Caco-2 (cell line): ENCODE data around the gene CYP4V2. TPM values are rescaled to one million over a fixed set of nuclear protein-coding genes. Genes with fewer than 3 reads are reported as not detected.

Source experiments
- Bru-seq: library from RNA; stranded (reverse); fragments of 400-500 nt; gene quantifications from one replicate; lab custom pipeline; 2021; lab: Mats Ljungman, UMichigan
- BruChase-seq, 2 experiments: library from RNA; stranded (reverse); fragments of 400-500 nt; gene quantifications; one replicate each; lab custom pipeline; 2021; lab: Mats Ljungman, UMichigan
- BruUV-seq: library from RNA; stranded (reverse); fragments of 400-500 nt; replicated peaks from 2 replicates; lab custom pipeline; 2021; lab: Mats Ljungman, UMichigan
- CTCF ChIA-PET: fragments of 300-600 bp; sonication (Branson Sonifier 250); formaldehyde crosslinking; loops from one replicate; lab custom pipeline; 2022; ENCODE audit warnings: antibody characterized with exemption; lab: Charles Lee
- POLR2A ChIA-PET: fragments of 300-600 bp; sonication (Branson Sonifier 250); formaldehyde crosslinking; loops from one replicate; lab custom pipeline; 2022; ENCODE audit warnings: antibody characterized with exemption; lab: Charles Lee
- DNase-seq, 2 experiments: peaks; one replicate each; pipeline versions ENCODE4 v3.0.0 to v3.0.0-alpha.2; 2020 to 2022
- H3K27me3 ChIP-seq: replicated peaks from 2 replicates; pipeline ENCODE4 v1.6.0; 2011; ENCODE audit warnings: low read length; ENCODE audit not compliant: control insufficient read depth, insufficient read depth
- H3K36me3 ChIP-seq: 2 replicates; pipeline ENCODE4 v1.5.1; 2011; ENCODE audit warnings: low read length; ENCODE audit not compliant: control insufficient read depth, insufficient read depth
- H3K4me1 ChIP-seq: fragments of 250-450 bp; sonication (Bioruptor Pico); 2 replicates; pipeline ENCODE4 v1.5.1; 2020; ENCODE audit warnings: mild to moderate bottlenecking
- H3K4me3 ChIP-seq: 2 replicates; pipeline ENCODE4 v1.5.1; 2011; ENCODE audit warnings: low read depth, mild to moderate bottlenecking, control low read depth, low read length
- H3K9me3 ChIP-seq: fragments of 250-450 bp; sonication (Bioruptor Pico); 2 replicates; pipeline ENCODE4 v1.5.1; 2020; ENCODE audit warnings: mild to moderate bottlenecking, moderate library complexity
- H3K27ac Mint-ChIP-seq: one replicate; pipeline ENCODE4 v1.8.0; 2022; ENCODE audit warnings: mixed read lengths; ENCODE audit not compliant: unreplicated experiment
- H3K27me3 Mint-ChIP-seq: one replicate; pipeline ENCODE4 v1.8.0; 2022; ENCODE audit warnings: mixed read lengths; ENCODE audit not compliant: insufficient read depth, unreplicated experiment
- H3K36me3 Mint-ChIP-seq: one replicate; pipeline ENCODE4 v1.8.0; 2022; ENCODE audit warnings: mild to moderate bottlenecking, mixed read lengths; ENCODE audit not compliant: insufficient read depth, unreplicated experiment
- H3K4me1 Mint-ChIP-seq: one replicate; pipeline ENCODE4 v1.8.0; 2022; ENCODE audit warnings: low read depth, mixed read lengths; ENCODE audit not compliant: unreplicated experiment
- H3K4me3 Mint-ChIP-seq: one replicate; pipeline ENCODE4 v1.8.0; 2022; ENCODE audit warnings: mild to moderate bottlenecking, moderate library complexity, mixed read lengths; ENCODE audit not compliant: unreplicated experiment
- H3K9me3 Mint-ChIP-seq: one replicate; pipeline ENCODE4 v1.8.0; 2022; ENCODE audit warnings: mixed read lengths; ENCODE audit not compliant: unreplicated experiment
- intact Hi-C: fragments of 100-400 bp; cut with micrococcal nuclease; formaldehyde crosslinking; loops from one replicate; pipeline ENCODE4 v1.10.0; 2022; ENCODE audit not compliant: unreplicated experiment
- long read RNA-seq: library from polyadenylated mRNA; stranded (forward); transcript quantifications from one replicate; pipeline ENCODE4 v2.0.0, GENCODE V29; 2022
- total RNA-seq: library from RNA; stranded (reverse); gene quantifications from 2 replicates; pipeline ENCODE4 v1.2.3, GENCODE V29; 2022
- TF ChIP-seq, protein P1 (sequence below), 2 experiments: fragments of 200-600 bp in 1 of 2; IDR thresholded peaks; 1 replicate in 1 of 2; 2 replicates in 1 of 2; pipeline versions ENCODE4 v1.5.1 to v1.8.0; 2011 to 2022; ENCODE audit warnings: antibody characterized with exemption in 1 of 2, control low read depth in 1 of 2, inconsistent platforms in 1 of 2, low read depth in 1 of 2, low read length in 1 of 2, mild to moderate bottlenecking in 1 of 2, moderate library complexity in 1 of 2; ENCODE audit not compliant: insufficient read depth in 1 of 2, severe bottlenecking in 1 of 2, unreplicated experiment in 1 of 2

CYP4V2 gene
- 2.1 and 2.7 TPM in 2 replicates for total RNA-seq
- Bru-seq, nascent RNA = percentile 38 among the genes with signal in this experiment
- percentile 38 among the genes with signal in this experiment for BruChase-seq, experiment 1, labeled RNA remaining after a 2-hour chase
- percentile 42 among the genes with signal in this experiment for BruChase-seq, experiment 2, labeled RNA remaining after a 6-hour chase
- long read RNA-seq, partial matches to known transcripts = 0 of 3 reads
- long read RNA-seq, other reads (novel, unspliced or antisense) = 2 of 3 reads

DNA sequence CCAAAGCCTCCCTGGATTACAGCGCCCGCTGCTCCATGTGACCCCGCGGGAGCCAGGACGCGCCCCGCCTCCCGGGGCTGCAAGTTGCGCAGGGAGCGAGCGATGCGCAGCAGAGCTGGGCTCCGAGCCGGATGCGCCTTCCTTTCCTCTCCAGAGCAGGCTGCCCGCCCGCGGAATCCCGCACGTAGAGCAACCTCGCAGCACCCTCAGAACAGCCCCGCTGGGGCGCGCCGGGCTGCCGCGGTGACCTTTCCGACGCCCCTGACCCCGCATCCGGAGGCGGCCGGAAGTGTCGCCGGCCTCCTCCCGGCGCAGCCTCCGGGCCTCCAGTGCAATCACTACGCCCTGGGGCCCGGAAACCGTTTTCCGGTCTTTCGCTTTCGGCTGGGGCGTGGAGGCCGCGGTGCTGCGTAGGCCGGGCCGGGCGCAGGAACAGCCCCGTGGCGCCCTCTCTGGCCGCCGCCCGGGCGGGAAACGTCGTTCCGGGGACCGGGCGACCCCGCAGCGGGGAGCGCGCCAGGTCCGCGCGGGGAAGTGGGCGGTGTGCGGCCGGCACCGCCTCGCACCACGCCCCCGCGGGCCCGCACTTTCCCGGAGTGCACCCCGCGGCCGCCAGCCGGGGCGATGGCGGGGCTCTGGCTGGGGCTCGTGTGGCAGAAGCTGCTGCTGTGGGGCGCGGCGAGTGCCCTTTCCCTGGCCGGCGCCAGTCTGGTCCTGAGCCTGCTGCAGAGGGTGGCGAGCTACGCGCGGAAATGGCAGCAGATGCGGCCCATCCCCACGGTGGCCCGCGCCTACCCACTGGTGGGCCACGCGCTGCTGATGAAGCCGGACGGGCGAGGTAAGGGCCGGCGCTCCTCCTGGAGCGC is at the start of gene CYP4V2:
Gene CYP4V2 (plus strand): TSS at position 368 of the 866 bp plus-strand sequence. CDS start 257 bp downstream, at position 625.
- Mint-ChIP-seq H3K27ac (no peak within 1 kb of the TSS), H3K27me3 (peaks cover 10% of the 10 kb centered on the region), H3K36me3 (no peaks in the 10 kb centered on the region), H3K9me3 (no peaks in the 10 kb centered on the region), H3K4me1 (no peaks in the 10 kb centered on the region), H3K4me3 (peak within 1 kb of the TSS; percentile 80)
- CTCF ChIA-PET = interaction anchor here (0.6 to 1.6 kb wide), 2 partner anchors 124 to 579 kb away, joined by 3 to 4 read pairs; no protein-coding TSS in a partner anchor
- POLR2A ChIA-PET = no interaction called here
- Histone ChIP-seq H3K27me3 (no peaks in the 10 kb centered on the region; the same call in none of the 2 replicates), H3K36me3 (no peaks in the 10 kb centered on the region), H3K4me1 (peaks cover 10% of the 10 kb centered on the region; the same call in 1 of the 2 replicates), H3K9me3 (no peaks in the 10 kb centered on the region), H3K4me3 (peak within 1 kb of the TSS; percentile 70)
- intact Hi-C loops = loop anchor here (5.0 kb wide), 1 partner anchor 49 kb away; no protein-coding TSS in a partner anchor
- no TSS peak for BruUV-seq
- peak; percentile 67 to 74 for DNase-seq
- TF ChIP-seq, protein P1, sequence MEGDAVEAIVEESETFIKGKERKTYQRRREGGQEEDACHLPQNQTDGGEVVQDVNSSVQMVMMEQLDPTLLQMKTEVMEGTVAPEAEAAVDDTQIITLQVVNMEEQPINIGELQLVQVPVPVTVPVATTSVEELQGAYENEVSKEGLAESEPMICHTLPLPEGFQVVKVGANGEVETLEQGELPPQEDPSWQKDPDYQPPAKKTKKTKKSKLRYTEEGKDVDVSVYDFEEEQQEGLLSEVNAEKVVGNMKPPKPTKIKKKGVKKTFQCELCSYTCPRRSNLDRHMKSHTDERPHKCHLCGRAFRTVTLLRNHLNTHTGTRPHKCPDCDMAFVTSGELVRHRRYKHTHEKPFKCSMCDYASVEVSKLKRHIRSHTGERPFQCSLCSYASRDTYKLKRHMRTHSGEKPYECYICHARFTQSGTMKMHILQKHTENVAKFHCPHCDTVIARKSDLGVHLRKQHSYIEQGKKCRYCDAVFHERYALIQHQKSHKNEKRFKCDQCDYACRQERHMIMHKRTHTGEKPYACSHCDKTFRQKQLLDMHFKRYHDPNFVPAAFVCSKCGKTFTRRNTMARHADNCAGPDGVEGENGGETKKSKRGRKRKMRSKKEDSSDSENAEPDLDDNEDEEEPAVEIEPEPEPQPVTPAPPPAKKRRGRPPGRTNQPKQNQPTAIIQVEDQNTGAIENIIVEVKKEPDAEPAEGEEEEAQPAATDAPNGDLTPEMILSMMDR (IDR thresholded peaks at IDR 0.05; ENCODE audit: insufficient read depth in 1 of 2, low read depth in 1 of 2, low read length in 1 of 2, severe bottlenecking in 1 of 2, unreplicated experiment in 1 of 2) = peak; percentile 16 to 28

DNA sequence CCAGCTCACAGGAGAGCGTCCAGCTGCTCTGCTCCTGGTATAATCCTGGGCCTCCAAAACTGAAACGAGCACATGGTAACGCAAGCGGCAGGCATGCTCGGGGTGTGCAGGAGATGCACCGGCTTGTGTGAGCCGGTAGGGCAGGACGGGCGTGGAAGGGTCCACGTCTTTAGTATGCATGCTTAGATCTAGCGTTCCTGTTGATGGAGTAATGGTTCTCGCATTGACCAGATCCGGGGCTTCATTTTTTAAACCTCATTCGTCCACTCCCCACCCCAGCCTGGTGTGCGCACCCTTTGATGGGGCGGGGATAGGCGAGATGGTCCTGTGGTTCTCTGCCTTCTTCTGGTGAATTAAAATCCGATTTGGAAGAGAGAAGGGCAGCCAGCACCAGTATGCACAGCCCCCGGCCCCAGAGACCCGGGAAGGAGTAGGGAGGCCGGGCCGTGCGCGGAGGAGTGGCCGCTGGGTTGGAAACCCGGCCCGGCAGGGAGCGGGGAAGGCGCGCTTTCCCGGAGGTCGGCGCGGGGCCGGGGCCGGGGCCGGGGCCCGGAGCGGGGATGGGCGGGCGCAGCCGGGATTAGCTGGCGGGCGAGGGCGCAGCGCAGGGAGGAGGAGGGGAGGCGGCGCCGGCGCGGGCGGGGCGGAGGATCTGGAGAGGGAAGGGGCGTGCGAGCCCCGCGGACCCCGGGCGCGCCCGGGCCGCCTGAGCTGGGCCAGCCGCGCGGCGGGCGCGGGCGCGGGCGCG is 47.0 kb upstream of the CYP4V2 start:
- peak; percentile 48 to 60 for DNase-seq
- Mint-ChIP-seq H3K27ac (no peak overlapping the region), H3K9me3 (no peaks in the 10 kb centered on the region), H3K4me1 (peaks cover 7% of the 10 kb centered on the region), H3K27me3 (peaks cover 6% of the 10 kb centered on the region), H3K4me3 (peak overlapping the region; percentile 73), H3K36me3 (no peaks in the 10 kb centered on the region)
- no peaks in the 10 kb centered on the region for H3K36me3 ChIP-seq
- peak overlapping the region; percentile 36 for H3K4me3 ChIP-seq
- H3K27me3 ChIP-seq = no peaks in the 10 kb centered on the region
- intact Hi-C loops = loop anchor here (2.0 to 5.0 kb wide), 2 partner anchors 40 to 48 kb away; partner anchors contain the start of genes CYP4V2 and FAM149A
- H3K9me3 ChIP-seq = no peaks in the 10 kb centered on the region
- no TSS peak for BruUV-seq
- ChIA-PET POLR2A (interaction anchor here (0.6 kb wide), 2 partner anchors 42 to 362 kb away, joined by 3 read pairs; no protein-coding TSS in a partner anchor), CTCF (interaction anchor here (0.6 kb wide), 2 partner anchors 802 to 971 kb away, joined by 3 to 4 read pairs; no protein-coding TSS in a partner anchor)
- 0 out of 2 replicates have a peak, but pooled peaks cover 4% of the 10 kb centered on the region for H3K4me1 ChIP-seq
- TF ChIP-seq, protein P1 (IDR thresholded peaks at IDR 0.05; ENCODE audit: insufficient read depth in 1 of 2, low read depth in 1 of 2, low read length in 1 of 2, severe bottlenecking in 1 of 2, unreplicated experiment in 1 of 2) = no peak
